Activated gamma-delta T cell treated with Interleukin-2 at 50 U/mL for 16 hours (primary cell): ENCODE results near the gene TBCA.
"Not testable (repeated sequence)": the region's sequence is repeated elsewhere in the genome, so short reads cannot be mapped to it uniquely, and the experiment has no call there.

ENCODE experiments used
- DNase-seq: peaks from one replicate; pipeline ENCODE4 v3.0.0-alpha.2; 2020

TBCA gene

DNA sequence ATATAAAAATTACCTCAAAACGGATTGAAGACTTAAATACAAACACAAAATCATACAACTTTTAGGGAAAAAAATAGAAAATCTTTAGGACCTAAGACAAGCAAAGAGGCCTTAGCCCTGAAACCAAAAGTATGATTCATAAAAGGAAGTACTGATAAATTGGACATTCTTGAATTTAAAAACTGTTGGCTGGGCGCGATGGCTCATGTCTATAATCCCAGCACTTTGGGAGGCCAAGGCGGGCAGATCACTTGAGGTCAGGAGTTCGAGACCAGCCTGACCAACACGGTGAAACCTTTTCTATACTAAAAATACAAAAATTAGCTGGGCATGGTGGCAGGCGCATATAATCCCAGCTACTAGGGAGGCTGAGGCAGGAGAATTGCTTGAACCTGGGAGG lies 76.6 kb downstream of the TBCA start:
- DNase-seq: not testable (repeated sequence)

DNA sequence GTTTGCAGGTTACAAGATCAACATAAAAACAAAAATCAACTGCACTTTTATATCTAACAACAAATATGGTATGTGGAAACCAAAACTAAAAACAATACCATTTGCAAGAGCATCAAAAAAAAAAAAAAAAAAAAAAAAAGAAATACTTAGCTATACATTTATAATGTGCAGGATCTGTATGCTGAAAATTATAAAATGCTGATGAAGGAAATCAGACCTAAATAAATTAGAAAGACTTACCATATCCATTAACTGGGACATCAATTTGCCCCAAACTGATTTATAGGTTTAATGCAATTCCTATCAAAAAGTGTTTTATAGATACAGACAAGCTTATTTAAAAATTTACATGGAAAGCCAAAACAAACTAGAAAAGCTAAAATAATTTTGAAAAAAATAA lies 77.2 kb downstream of the TBCA start:
- no peak for DNase-seq

DNA sequence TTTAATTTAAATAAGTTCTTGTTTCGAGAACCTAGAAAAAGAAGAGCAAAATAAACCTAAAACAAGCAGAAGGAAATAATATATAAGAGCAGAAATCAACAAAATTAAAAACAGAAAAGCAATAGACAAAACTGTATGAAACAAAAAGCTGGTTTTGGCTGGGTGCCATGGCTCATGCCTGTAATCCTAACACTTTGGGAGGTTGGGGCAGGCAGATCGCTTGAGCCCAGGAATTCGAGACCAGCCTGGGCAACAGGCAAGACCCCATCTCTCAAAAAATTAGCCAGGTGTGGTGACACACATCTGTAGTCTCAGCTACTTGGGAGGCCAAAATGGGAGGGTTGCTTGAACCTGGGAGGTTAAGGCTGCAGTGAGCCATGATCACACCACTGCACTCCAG lies 78.4 kb downstream of the TBCA start:
- DNase-seq: no peak

DNA sequence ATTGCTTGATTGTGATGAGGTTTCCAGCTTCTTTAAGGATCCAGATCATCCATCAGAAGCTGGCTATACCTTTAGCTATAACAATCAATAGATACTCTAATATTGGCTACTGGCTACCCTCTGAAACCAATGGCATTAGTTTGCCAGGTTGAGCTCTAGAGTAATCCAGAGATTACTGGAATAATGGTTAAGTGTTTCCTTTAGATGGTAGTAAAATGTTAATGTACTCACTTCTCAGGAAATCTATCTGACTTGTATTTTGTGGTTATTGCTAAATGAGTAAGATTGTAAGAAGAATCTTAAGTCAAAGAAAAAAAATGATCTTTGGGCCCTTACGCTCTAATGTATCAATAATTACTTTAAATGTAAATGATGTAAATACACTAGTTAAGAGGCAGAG lies 80.0 kb downstream of the TBCA start:
- no peak for DNase-seq

DNA sequence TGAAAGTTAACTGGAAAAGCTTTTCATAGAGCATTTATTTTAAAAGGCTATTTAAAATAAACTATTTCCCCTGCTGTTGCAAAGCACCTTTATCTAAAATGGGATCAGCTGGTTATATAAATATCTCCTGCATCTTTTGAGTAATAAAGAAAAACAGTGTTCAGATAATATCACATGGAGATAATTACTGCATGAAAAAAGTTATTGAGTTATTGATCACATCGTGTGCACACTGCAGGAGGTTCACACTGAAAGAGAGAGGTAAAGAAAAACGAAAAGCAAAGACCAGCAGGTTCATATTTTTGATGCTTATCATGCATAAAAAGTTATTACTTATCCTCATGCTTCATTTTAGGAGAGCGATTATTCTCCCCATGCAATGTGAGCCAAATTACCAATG lies 82.2 kb downstream of the TBCA start:
- DNase-seq: no peak

DNA sequence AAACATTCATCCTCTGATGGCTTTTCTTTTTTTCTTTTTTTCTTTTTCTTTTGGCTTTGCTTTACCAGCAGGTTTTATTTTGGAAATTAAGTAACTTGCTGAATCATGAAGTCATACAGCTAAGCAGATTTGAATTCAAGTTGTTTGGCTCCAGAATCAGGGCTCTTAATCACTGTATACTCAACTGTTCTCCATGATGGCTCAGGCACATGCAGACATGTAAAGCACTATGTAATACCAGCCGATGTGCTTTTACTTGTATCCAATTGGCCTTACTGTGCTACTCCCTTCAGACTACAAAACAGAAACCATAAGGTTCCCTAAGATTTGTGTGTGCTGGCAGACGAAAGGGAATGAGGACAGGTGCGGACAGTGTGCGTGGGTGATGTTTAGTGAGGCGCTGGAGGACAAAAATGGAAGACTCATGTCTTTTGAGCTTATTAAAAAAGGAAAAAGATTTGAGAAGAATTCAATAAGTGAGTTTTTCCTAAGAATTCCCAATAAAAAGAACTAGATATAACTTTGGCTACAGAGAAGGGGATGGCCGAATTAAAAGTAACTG lies 92.9 kb downstream of the TBCA start:
- no peak for DNase-seq

DNA sequence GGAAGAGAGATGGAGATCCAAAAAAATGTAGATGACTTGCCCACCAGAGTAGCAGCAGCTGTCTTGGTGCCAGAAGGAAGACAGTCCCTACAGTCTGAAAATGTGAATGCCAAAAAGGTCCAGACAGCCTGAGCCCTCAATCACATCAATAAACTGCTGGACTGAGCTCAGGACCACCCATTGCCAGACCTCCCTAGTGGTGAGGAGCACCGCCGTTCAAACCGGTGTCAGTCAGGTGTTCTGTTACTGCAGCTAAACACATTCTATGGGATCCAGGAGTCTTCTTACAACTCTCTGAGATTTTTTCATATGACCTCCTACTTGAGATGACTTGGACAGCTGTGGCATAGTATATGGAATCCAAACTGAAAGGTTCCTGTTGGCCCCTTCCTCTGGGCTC lies 105.6 kb downstream of the TBCA start:
- no peak for DNase-seq

DNA sequence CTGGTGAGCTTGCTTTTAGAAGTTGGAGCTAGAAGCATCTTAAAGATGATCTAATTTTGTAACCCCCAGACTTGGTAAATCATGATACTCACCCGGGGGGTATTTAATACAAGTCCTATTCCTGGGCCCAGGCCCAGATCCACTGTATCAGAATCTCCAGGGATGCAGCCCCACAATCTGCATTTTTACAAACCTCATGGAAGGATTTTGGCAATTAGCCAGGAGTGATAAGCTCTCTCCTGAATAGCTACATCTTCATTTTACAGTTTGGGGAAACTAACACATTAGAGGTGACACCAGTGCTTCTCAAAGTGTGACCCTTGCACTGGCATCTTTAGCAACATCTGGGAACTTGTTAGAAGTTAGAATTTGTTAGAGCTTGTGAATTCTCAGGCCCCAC lies 106.5 kb downstream of the TBCA start:
- DNase-seq: no peak

DNA sequence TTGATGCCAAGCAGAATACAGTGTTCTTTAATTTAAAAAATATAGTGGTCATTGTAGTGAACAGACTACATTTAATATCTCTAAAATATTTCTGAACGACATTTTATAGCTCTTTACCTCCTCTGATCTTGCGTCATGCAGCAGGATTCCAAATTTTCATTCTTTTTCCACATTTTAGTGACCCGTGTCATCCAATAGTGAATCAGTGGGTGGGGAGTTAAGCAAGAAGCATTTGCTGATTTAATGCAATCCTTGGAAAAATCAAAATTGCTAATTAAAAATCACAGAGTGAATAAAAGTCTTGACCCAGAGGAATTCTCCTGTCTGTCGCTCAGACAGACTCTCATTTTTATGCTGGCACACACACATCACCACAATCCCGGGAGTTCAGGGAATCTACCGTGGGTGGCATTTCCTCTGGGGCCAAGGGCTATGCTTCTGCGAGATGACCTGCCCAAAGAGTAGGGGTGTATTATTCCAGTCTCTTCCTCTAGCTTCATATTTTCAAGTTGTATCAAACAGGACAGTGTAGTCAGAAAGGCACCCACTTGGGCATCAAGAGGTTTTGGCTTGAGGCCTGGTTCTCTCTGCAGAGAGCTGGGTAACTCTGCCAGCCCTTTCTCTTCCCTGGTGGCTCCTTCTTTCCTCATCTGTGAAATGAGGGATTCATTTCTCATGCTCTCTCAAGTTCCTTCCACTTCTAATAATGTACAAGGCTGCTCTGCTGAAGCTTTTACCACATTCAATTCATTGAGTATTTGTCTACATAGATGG lies 112.9 kb downstream of the TBCA start:
- no peak for DNase-seq

DNA sequence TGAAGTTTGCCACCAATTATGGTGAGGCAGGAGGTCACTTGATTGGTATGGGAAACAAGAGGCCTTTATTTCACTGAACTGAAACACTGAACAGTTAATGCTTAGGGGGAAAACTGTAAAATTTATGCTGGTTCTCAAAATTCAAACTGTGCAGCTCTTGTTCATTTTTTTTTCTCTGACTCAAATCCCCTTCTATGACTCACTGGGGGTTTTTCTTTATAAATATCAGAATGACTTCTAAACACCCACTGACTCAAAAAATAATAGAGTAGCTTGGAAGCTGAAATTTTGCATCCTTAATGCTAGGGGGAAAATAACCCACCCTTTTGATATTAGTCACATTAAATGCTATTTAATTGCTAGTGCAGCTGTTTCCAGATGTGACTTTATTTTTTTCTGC lies 113.5 kb downstream of the TBCA start:
- DNase-seq: no peak

DNA sequence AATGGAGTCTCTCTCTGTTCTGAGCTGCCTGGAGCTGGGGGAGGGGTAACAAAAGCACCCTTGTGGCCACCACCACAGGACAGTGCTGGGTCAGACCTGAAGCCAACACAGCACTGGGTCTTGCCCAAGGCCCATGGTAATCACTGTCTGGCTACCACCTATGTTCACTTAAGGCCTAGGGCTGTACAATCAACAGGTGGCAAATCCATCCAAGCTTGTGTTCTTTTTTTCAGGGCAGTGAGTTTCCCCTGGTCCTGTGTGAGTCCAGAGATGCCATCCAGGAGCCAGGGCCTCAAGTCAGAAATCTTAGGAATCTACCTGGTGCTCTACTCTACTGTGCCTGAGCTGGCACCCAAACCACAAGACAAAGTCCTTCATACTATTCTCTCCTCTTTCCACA lies 117.5 kb downstream of the TBCA start:
- no peak for DNase-seq

DNA sequence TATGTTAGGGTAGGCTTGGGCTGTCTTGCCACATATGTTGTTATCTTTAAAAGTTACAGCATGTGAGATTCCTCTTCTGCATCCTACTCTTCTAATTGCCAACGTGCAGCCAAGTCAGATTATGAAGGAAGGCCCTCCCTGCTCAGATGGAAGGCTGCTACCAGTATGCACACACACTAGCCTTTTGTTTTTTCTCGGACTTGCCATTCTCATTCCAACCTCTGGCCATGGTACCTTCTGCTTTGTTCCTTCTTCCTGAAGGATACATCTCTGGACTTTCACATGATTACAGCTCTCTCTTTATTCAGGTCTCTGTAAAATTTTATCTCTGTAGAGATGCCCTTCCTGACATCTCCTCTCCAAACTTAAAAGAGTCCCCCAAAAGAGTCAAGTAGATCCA lies 124.8 kb downstream of the TBCA start:
- DNase-seq: no peak

DNA sequence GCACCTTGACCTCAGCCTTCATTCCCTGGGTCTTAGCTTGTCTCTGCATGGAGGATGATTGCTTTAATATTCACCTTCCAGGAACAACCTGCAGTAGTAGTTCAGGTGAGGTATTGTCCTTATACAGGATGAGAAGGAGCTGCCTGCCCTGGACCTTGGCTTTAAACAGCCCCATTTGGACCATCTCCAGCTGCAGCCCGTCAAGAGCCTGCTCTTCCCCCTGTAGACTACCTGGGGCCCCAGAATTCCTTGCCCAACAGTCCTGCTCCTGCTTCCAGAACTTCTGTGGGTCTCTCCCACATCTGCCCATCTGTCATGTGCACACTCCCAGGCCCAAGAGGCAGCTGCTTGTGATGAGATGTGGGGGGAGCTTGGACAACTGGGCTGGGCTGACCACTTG lies 125.5 kb downstream of the TBCA start:
- DNase-seq: no peak

DNA sequence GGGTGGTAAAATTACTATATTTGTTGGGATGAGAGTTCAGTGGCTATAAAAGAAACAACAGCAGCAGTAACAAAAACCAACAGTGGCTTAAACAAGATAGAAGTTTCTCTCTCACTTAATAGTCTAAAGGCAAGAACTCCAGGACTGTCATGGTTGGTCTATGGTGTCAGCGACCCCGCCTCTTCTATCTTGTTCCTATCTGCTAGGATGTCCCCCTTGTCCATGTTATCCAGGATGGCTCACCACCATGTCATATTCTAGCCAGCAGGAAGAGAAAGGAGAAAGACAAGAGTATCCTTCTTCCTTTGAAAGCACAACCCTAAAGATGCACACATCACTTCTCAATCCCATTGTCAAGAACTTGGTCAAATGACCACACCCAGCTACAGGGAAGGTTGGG lies 126.4 kb downstream of the TBCA start:
- DNase-seq: no peak

DNA sequence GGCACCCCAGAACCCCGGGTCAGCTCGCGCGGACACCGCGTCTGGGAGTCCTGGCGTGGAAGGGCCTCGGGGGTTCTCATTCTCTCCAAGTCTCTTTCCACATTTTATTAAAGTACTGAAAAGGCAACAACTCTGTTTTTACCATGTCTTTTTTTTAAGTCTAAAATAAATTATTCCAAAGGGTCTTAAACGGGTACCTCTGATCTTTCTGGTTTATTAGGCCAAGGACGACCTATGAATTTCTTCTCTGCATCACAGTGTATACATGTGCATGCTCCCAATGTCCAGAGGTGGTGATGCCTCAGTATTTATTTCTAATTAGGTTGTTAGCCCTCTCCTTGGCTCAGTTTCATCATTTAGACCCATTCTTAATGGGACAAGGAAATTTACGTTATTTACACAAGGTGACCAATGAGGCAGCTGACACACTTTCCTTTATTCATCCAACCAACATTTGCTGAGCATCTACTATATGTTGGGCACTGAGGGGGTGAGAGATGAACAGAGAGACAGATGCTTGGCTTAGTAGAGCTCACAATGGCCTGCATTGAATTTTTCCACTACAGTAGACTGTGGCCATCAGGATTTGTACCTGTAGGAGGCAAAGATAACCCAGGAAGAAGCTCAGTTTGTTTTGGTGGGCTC lies 130.0 kb downstream of the TBCA start:
- DNase-seq: no peak

DNA sequence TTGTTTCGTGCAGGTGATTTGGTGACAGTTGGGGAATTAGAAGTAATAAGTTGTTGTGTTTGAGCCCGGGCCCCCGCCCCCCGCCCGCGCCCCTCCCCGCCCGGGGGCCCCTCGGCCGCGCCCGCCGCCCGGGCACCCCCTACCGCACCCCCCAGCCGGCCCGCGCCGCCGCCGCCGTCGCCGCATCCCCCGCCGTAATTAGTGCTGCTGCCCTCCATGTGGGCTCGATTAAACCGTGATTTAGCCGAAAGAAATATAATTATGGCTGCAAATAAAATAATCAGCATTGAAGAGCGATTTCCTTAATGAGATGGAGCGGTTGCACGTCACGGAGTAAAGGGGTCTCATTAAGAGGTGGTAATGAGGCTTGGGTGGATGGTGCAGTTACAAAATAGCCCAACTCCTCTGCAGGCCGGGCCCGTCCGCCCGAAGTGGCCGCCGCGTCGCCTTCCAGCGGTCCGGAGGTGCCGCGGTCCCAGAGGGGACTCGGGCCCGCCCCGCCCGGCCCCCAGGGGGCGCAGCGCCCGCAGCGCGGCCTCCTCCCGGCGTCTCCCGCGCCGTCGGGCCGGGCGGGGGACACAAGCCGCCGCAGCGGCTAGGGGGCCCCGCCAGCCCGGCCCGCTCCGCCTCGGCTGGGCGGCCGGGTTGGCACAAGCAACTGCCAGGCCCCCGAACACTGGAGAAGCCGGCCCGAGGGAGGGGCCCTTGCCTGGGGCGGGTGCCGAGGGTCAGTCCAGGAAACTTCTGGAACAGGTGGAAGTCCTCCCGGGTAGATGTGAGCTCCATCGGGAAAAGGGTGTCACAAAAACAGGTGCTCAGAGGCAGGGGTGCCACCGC lies 130.8 kb downstream of the TBCA start:
- DNase-seq: no peak

DNA sequence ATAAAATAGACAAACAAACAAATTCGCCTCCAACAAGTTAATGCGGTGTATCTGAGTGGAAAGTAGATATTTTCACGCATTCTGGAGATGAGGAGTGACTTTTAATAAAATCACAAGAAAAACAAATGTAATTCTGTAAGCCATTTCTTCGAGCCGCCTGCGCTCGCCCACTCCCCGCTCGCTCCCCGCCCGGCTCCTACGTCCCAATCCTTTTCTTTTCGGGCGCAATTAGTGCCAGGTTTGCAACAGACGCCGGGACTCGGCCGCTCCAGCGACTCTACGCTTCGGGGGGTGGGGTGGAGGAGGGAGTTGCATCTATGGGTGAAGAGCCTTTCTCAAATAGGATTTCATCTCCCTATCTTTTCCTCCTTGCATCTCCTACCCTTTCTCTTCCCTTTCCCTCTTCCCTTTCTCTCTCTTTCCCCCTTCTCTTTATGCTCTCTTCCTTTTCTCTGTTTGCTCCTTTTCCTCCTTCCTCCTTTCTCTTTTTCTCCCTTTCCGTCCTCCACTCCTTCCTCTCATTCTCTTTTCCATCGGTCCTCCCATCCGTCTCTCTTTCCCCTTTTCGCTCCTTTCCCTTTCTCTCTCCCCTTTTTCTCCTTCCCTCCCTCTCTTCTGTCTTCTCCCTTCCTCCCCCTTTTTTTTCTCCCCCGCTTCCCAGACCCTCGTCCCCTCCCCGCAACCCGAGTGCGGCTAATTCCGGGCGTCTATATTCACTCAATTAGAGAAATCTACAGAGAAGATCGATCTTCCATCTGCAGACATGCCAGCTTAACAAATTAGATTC lies 131.6 kb downstream of the TBCA start:
- DNase-seq: no peak

DNA sequence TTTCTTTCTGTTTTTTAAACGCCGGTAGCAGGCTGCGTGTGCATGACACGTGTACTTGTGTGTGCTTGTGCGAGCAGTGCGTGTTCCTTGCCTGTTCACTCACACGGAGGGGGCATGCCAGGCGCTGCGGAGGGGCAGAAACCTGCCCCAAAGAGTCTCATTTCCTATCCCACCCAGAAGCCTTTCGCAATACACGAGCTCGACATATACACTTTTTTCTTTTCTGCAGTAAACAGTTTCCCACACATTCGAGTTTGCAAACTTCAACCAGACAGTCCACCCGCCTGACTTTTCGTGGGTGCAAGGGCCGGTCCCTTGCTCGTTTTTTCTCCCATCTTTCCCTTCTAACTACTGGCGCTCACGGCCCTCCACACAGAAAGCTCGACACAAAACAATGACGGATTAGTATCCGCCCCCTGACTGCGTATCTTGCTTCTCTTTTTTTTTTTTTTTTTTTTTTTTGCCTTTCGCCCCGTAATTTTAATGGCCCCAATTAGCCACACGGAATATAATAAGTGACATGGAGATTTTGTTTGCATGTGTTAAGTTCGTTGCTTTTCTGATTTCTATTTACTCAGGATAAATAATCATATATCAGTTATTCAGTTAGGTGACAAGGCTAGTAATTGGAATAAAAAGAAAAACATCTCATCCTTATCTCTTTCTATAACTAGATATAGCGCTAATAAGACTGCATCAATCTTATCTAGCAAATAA lies 132.3 kb downstream of the TBCA start:
- no peak for DNase-seq

DNA sequence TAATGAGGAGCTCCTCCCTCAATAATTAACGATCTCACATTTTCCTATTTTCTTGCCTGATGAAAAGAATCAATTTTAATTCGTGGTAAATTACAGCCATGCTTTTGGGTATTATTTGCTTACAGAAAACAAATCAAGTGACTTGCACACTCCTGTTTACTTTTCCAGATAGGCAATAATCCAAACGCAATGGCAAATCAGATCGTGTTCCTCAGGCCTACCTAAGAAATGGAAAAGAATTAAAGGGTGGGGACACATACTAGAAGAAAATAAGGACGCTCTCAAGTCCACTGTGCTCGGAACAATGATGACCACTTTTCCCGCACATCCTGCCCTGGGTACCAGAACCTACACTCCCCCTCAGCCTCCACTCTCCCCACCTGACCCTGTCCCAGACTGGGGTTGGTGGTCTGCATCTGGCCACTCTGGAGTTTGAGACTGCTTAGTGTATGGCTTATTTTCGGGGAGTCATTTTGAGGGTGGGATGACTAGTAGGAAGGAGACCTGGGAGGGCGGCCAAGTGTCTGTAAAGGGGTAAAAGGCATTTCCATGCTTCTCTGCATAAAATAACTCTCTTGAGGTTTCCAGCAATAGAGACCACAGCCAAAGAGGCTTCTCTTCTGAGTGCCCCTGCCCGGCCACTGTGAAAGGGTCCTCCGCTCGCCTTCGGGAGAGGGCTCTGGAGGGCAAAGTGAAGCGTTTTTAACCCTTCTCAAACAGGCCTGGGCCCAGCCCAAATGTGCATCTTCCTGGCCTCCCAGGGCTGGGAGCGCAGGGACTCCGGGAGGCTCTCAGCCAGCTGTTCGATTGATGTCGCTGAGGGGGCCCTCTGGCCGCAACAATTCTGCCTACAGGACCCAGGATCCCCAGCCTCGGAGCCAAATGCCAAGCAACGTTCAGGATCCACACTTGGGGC lies 133.1 kb downstream of the TBCA start:
- no peak for DNase-seq

DNA sequence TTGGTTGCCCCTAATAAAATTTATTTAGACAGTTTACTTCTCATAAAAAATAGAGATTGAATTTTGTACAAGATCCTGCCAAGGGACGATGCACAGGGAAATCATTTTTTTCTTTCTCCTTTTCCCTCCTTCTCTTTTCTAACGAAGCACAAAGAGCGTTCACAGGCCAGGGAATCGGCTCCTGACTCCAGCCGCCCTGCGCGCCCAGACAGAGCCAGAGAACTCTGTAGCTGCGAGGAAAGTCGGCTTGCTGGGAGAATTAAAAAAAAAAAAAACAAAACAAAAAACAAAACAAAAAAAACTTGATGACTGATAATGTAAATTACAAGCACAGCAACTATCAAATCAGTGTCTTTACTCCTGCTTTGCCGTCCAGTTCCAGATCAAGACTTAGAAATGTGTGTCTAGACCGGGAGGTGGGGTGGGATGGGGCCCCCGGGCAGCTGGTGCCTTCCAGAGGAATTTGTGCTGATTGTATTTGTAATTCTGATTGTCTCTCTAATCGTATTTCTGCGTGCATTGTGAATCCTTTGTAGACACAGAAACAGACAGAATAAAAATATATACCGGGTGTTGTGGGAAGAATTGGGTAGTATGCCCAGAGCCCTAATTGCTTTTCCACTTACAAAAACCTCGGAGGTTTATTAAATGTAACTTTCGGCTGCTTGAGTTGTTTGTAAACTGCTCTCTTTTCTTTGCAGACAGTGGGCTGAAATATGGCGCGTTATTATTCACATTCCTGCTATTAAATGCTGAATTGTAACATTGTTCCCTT lies 134.0 kb downstream of the TBCA start:
- no peak for DNase-seq
